Activated CD4-positive, alpha-beta T cell treated with anti-CD3 and anti-CD28 coated beads, Interleukin-2, amount 50 U/mL, for 24 hours (primary cell): ENCODE measurements around the gene CERS6.
"Not testable (repeated sequence)": the region's sequence is repeated elsewhere in the genome, so short reads cannot be mapped to it uniquely, and the experiment has no call there.

Experiments
- DNase-seq, 2 donors: peaks; one replicate each; pipeline ENCODE4 v3.0.0-alpha.2; 2020; ENCODE audit warnings: low read depth in 1 of 2, low spot score in 1 of 2

The CERS6 gene

DNA sequence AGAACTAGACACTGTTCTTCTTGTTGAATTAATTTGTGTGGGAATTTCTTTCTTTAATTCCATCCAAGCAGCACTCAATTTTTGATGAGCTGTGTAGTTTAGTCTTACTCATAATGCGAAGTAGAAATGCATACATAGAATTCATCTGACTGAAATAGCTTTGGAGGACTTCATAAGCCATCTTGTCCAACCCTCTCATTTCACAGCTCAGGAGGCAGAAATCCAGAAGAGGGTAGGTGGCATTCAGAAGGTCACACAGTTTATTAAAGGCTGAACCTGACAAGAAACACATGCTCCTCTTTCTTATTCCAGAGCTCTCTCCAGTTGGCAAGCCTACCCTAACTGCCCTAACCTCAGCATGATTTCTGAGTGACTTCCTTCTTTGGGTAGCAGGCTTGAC, 177.1 kb downstream of the CERS6 start:
- DNase-seq = no peak

DNA sequence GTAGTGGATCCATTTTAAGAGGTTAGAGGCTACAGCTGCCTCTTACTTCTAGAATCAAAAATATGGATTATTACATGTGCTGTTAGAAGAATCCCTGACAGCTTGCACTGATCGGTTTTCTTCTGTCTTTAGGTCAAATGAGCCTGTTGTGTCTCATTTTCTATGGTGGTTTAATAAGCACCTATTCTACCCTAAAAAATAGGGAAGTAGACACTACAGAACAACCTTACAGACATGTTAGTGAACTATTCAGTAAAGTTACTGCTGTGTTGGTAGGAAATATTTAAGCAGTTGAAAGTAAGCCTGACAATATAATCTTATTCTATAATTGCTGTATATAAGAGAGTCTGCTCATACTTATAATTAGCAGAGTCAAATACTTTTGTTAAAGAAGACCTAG, 177.8 kb downstream of the CERS6 start:
- no peak for DNase-seq

DNA sequence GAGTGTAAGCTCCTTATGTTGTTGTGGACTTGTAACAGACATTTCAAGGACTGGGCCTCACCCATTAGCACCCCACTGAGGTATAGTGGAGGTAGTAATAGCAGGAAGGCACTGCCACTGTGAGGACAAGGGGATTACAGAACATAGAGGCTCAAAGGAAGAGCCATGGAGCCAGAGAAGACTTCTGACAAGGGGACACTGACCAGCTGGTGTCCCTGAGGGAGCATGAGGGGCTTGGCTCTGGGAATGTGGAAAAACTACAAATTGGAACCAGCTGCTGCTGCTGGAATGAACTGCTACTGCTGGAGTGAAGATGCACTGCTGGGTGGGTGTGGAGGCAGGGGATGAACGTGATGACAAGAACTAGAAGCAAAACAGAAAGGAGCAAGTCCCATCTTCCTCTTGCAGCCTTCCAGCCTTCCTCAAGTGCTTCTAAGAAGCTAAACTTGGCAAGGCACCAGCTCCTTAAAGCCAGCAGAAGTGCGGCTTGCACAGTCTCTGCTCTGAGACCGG, 179.0 kb downstream of the CERS6 start:
- no peak for DNase-seq

DNA sequence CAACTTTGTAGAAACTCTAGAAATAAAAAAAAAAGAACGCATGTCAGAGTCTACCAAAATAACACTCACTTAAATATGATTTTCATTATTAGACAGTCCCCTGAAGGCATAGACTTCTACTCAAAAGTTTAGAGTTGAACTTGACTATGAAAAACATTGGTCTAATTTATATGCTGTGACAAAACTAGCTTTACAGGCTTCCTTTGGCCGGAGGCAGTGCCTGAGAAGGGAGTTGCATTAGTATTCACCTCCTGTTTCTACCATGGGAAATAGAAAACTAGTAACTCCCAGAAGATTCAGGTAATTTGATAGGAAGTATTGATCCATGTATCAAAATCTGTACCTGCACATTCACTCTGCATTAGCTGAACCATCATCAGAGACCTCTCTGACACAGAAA, 182.9 kb downstream of the CERS6 start:
- DNase-seq = no peak

DNA sequence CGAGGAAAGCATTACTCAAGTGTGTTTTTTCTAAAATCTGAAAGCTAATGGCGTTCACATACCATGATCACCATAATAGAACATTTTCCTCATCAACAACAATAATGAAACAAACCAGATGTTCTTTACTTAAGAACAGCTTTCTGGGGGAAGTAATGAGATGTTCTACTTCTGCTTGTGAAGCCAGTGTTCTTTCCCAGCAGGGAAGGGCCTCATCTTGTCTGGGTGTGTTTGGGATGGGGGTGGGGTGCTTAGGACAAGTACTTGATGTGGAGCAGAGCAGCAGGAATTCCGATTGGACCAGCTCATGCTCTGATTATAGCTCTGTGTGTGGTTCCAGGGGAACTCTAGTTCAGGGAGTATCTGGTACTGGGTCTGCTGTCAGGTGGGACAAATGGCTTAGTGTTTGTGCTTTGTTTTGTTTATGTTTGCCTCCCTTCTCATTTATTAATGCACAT, 183.4 kb downstream of the CERS6 start:
- DNase-seq = no peak

DNA sequence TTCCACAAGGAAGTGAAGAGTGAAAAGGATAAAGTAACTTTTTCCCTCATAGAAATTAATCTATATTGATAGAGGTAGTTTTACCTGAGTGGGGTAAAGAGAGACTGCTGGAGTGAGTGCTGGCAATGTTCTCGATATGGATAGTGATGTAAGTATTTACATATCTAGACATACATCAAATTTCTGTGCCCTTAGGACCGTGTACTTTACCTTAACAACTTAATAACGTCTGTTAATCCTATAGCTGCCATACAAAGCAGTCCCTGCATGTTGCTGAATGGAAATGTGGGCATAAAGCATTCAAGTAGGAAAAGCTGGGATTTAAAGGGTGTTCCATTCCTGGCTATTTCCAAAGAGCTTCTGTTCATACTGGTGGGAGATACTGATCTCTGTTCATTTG, 184.0 kb downstream of the CERS6 start:
- DNase-seq = no peak

DNA sequence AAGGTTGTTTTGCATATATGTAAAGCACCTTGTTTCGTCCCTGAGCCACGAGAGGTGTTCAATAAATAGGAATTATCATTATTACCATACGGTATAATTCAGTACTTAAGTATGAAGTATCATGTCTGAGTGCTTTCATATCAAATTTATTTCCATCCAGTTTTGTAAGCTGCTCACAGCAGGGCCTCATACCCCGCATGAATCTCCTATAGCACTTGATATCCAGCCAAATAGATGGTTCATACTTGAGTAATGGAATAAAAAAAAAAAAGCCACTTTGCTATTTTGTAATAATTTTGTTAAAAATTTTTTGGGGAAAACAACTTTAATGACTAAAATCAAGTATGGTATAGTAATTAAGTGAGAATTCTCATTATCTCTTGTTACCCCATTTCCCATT, 185.6 kb downstream of the CERS6 start:
- no peak for DNase-seq

DNA sequence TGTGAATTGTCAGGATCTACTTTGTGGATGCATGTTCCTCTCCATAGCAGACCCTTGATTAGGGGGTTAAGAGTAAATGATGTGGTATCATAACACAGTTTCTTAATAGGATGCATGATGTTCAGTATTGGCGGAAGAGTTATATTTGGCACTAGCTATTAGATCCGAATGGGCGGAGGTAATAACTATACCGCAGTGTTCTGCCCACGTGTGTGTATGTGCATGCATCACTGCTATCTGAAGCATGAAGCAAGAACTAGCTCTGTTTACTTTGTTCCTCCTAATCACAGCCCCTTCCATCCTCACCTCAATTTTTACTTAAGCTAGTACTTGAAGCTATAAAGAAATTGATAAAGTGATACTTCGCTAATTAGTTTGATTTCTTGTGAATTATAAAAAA, 186.8 kb downstream of the CERS6 start:
- no peak for DNase-seq

DNA sequence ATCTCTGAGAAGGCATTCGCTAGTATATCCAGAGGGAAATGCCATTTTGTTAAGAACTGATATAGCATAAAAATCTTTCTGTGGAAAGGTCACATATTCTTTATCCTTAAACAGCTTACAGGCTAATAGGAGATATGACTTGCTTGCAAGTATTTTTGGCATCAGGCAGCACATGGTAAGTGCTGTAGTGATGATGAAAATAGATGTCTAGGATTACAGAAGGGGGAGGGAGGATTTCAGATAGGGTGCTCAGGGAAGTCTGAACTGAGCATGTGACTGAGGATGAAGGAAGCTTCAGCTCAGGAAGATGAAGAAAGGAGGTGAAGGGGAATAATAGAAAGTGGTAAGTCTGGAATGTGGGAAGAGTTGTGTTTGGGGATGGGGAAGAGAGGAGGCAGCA, 187.9 kb downstream of the CERS6 start:
- no peak for DNase-seq

DNA sequence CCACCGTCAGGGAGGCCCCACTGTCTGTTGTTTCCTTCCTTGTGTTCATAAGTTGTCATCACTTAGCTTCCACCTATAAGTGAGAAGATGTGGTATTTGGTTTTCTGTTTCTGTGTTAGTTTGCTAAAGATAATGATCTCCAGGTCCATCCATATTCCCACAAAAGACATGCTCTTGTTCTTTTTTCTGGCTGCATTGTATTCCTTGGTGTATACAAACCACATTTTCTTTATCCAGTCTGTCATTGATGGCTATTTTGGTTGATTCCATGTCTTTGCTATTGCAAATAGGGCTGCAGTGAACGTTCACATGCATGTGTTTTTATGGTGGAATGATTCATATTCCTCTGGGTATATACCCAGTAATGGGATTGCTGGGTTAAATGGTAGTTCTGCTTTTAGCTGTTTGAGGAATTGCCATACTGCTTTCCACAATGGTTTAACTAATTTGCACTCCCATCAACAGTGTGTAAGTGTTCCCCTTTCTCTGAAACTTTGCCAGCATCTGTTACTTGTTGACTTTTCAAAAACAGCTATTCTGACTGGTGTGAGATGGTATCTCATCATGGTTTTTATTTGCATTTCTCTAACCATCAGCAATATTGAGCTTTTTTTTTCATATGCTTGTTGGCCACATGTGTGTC, 189.7 kb downstream of the CERS6 start:
- no peak for DNase-seq

DNA sequence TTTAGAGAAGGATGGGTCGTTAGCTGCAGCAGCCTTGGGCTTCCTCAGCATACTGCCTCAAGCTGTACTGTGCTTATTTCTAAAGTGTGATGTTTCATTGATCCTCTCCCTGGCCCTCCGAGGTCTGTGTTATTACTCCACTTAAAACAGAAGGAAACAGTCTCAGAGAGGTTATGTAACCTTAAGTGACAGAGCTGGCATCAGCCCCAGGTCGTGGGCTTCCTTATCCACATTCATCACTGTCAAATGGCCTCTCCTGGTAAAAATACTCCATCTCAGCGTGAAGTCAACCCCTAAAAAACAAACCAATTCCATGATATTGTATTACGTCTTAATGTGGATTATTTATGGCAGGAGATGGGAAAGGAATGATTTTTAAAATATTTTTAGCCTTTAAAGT, 193.0 kb downstream of the CERS6 start:
- DNase-seq = no peak

DNA sequence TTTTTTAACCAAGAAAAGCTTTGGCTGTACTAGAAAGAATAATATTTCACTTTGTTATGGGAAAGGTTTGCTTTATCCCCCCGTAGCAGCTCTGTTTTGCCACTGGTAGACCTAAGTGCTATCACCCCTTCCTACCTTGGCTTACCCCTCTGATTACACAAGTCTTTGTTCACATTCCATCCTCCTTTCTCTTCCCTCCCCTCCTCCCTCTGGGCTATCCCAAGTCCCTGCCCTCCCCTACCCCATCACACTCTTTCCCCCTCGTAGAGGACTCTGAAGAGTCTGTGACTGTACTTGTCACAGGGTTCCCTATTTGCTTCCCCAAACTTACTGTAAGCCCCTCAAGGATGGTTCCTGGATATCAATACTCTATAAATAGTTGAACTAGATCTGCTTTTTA, 193.5 kb downstream of the CERS6 start:
- no peak for DNase-seq

DNA sequence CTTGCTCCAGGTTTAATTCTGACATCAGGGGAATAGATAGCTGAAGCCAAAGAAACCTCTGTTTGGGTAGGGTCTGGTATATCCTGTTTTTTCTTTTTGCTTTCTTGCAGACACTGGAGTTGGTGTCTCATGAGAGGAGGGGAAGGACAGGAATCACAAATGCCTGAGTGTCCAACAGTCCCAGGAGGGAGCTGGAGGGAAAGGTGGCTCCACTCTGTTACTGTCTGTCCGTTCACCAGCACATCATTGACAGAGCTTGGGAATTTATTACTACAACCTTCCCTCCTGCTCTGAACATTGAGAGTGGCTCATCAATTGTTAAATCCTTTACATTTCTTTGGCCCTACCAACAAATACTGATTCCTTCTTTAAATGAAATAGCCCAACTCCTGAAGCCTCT, 194.1 kb downstream of the CERS6 start:
- DNase-seq = no peak

DNA sequence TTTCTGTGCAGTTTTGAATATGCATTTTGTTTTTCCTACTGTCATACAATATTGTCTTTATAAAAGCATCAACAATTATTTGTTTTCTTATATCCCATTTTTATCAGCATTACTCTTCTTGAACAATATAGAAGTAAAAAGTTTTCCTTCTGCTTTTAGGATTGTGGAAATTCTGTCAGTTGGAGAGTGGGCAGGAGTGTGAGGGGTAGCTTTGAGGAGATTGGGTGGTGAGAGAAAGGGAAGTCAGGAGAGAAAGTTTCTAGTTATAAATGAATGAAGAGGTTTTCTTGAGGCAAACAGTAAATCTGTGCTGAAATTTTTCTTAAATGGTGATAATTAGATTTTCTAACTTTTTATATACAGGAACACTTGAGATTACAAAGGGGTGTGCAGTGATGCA, 194.7 kb downstream of the CERS6 start:
- DNase-seq = no peak

DNA sequence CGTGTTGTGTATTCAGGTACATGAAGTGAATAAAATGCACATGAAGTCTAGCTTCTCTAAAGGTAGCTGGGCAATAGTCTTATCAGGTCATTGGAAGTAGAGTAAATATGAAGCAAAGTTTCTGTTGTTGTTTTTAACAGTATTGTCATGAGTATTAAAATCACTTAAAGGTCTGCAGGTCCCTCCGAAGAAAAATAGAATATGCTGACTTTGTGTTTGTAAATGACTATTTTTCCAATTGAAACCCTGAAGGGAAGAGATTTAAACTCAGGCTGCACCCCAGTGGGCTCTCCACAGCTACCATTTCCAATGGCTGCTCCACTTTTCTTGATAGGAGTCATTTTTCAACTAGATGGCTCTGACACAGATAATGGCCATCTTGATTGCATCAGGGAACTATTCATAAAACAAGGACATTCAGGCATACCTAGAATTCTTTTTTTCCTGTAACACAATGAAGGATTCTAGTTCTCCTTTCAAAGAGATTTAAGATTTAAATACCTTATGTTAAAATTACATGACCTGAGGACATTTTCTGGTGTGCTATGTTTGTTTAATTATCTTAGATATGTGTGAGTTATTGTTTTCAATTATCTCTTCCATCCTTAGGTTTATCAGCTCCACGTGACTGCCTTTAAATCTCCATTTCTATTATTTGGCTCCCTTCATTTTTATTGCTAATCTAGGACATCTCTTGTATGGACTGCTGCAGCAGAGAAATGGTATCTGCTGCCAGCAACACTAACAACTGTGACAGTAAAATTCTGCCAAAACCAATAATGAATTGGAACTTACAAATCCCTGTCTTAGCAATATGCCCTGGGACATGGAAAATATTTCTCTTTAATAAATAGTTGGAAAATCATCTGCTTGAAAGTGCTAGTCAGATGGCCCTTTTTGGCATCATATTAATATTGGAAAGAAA, 197.2 kb downstream of the CERS6 start:
- no peak for DNase-seq

DNA sequence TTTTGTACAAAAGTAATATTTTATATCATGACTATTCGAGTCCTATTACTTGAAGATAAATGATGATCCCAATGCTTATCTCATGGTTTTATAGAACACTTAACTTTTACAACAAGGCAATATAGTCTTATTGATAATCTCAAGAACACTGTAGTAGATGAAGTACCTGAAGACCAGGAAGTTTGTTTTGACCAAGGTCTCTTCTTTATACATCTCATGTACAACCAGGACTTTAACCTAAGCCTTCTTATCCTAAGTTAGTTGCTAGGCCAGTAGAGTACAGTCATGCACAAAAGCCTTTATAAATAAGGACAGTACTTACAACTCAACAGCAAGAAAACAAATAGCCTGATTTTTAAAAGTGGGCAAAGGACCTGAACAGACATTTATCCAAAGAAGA, 198.6 kb downstream of the CERS6 start:
- DNase-seq = no peak

DNA sequence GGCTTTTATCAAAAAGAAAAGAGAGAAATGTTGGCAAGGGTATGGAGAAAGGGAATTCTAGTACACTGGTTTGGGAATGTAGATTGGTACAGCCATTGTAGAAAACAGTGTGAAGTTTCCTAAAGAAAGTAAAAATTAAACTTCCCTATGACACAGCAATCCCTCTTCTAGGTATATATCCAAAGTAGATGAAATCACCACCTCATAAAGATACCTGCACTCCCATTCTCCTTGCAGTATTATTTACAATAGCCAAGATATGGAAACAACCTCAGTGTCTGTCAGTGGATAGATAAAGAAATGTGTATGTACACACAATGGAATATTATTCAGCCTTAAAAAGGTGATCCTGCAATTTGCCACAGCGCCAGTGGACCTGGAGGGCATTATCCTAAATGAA, 199.1 kb downstream of the CERS6 start:
- DNase-seq = no peak

DNA sequence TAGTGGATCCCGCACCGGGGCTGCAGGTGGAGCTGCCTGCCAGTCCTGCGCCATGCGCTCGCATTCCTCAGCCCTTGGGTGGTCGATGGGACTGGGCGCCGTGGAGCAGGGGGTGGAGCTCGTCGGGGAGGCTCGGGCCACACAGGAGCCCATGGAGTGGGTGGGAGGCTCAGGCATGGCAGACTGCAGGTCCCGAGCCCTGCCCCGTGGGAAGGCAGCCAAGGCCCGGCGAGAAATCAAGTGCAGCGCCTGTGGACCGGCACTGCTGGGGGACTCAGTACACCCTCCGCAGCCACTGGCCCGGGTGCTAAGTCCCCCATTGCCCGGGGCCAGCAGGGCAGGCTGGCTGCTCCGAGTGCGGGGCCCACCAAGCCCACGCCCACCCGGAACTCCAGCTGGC, 201.3 kb downstream of the CERS6 start:
- DNase-seq = not testable (repeated sequence)

DNA sequence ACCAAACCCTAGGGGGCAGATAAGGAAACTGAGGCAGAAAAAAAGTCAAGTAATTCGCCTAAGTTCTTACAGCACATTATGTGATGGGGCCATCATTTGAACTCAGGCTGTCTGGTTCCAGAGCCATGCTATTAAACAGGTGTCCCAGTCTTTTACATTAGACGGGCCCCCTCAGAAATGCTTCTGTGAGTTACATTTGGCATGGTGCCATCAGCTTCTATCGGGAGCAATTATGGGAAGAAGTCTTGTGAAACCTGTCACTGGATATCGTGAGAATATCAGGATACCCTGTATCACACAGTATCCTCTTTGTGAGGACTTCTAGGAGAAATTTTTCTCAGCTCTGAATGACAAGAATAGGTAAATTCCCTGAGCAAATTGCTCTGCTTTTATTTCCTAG, 202.6 kb downstream of the CERS6 start:
- no peak for DNase-seq

DNA sequence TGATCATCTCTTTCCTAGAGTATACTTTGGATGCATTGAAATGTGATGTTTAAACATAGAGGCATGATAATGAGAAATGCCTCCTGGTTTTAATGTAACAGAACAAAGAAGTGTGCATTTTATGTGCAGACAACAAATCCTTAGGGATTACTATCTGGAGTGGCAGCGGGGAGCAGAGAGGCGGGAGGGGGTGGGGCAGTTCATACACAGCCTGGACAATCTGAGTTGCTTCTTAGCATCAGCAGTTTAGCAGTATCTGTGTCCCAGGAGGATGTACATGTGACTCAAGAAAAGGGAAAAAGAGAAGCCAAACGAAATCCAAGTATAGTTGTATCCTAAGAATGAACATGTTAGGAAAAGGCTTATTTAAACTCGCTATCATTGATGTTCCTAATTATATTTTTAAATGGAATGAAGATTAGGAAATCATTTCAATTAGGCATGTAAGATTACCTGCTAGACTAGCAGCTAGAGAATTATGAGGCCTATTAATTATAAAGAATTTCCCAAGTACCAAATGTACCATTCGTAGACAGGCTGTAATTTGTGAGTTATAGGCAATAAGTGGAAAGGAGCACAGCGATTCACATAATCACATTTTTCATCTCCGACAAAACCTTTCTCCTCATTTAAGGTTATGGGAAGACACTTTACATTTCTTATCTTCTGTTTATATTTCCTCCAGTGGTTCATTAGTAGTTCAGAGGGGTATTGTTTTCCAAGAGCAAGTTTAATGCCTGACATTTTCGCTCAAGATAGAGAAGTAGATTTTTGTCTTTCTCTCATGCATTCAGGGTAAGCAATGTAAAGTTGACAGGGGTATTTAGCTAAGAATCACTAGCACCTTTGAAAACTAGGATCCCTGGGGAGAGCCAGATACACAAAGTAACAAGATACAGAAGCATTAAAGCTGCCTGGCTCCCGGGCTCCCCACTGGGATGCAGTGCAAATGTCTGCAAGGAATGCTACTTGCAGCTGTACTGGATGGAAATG, 205.1 kb downstream of the CERS6 start:
- DNase-seq = no peak

DNA sequence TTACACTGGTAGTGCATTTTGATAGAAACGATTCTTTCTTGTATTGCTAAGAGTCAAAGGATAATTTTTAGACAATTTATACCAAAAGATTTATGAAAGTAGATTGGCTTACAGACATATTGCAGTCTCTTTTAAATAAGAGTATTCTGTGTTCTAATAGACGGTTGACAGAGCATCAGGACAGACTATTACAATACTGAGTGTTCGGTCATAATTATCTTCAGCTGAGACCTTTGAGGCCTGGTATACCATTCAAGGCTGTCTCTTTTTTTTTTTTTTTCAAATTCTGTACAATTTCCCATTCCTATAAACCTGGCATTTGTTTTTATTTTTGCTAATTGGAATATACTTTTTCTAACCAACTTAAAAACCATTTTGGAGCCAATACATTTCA, 205.8 kb downstream of the CERS6 start:
- no peak for DNase-seq
